ENCODE data around the gene CAMK4.
"Not testable (repeated sequence)": the region's sequence is repeated elsewhere in the genome, so short reads cannot be mapped to it uniquely, and the experiment has no call there.

DNA sequence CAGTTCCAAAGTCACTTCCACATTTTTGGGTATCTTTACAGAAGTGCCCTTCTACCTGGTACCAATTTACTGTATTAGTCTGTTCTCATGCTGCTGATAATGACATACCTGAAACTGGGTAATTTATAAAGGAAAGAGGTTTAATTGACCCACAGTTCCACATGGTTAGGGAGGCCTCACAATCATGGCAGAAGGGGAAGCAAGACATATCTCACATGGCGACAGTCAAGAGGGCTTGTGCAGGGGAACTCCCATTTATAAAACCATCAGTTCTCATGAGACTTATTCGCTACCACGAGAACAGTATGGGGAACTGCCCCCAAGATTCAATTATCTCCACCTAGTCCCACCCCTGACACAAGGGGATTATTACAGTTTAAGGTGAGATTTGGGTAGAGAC, 185.9 kb downstream of the CAMK4 start:
- not testable (repeated sequence) for TF ChIP-seq RNF2 (IDR thresholded peaks at IDR 0.05); SREBF2 (CRISPR knock-in tag; IDR thresholded peaks at IDR 0.05); ZNF274 (IDR thresholded peaks at IDR 0.05; ENCODE audit: borderline replicate concordance, low read depth, low read length)
